H9 (cell line): ENCODE measurements around the gene TBX5. TPM values are rescaled to one million over a fixed set of nuclear protein-coding genes. Genes with fewer than 3 reads are reported as not detected.

Experiments
- DNase-seq: peaks from one replicate; pipeline ENCODE4 v3.0.0-alpha.2; 2017
- H2AFZ ChIP-seq: one replicate; pipeline ENCODE4 v1.6.1; 2013; ENCODE audit warnings: mild to moderate bottlenecking, low read length, control low read depth, moderate library complexity
- H2AK5ac ChIP-seq: 2 replicates; pipeline ENCODE4 v1.6.1; 2013; ENCODE audit warnings: low read length, control low read depth, mixed read lengths; ENCODE audit not compliant: insufficient read length
- H2BK120ac ChIP-seq: one replicate; pipeline ENCODE4 v1.6.1; 2013; ENCODE audit warnings: low read depth, mild to moderate bottlenecking, low read length, control low read depth, inconsistent platforms; ENCODE audit not compliant: poor library complexity, severe bottlenecking
- H2BK12ac ChIP-seq: 2 replicates; pipeline ENCODE4 v1.6.1; 2013; ENCODE audit warnings: low read length, control low read depth, mixed read lengths, low read depth; ENCODE audit not compliant: insufficient read length
- H2BK15ac ChIP-seq: 2 replicates; pipeline ENCODE4 v1.6.1; 2013; ENCODE audit warnings: low read depth, low read length, control low read depth
- H2BK20ac ChIP-seq: one replicate; pipeline ENCODE4 v1.6.1; 2013; ENCODE audit warnings: low read depth, mild to moderate bottlenecking, low read length, control low read depth, inconsistent platforms; ENCODE audit not compliant: poor library complexity, severe bottlenecking
- H2BK5ac ChIP-seq: 2 replicates; pipeline ENCODE4 v1.6.1; 2013; ENCODE audit warnings: low read length, control low read depth, mixed read lengths; ENCODE audit not compliant: insufficient read length
- H3K14ac ChIP-seq: 2 replicates; pipeline ENCODE4 v1.6.1; 2013; ENCODE audit warnings: low read length, control low read depth; ENCODE audit not compliant: insufficient read depth
- H3K18ac ChIP-seq: 2 replicates; pipeline ENCODE4 v1.6.1; 2013; ENCODE audit warnings: low read depth, mild to moderate bottlenecking, mixed read lengths, low read length, control low read depth; ENCODE audit not compliant: insufficient read length
- H3K23ac ChIP-seq: 2 replicates; pipeline ENCODE4 v1.6.1; 2013; ENCODE audit warnings: low read length, control low read depth, mixed read lengths, low read depth; ENCODE audit not compliant: insufficient read length
- H3K23me2 ChIP-seq: 2 replicates; pipeline ENCODE4 v1.6.1; 2013; ENCODE audit warnings: low read depth, mild to moderate bottlenecking, mixed read lengths, low read length, control low read depth; ENCODE audit not compliant: insufficient read length, poor library complexity, severe bottlenecking
- H3K27ac ChIP-seq: 2 replicates; pipeline ENCODE4 v1.5.1; 2013; ENCODE audit warnings: low read length, control low read depth, mixed read lengths, low read depth; ENCODE audit not compliant: insufficient read length
- H3K27me3 ChIP-seq: 2 replicates; pipeline ENCODE4 v1.6.1; 2013; ENCODE audit warnings: low read length, control low read depth, inconsistent platforms; ENCODE audit not compliant: insufficient read depth
- H3K4ac ChIP-seq: 2 replicates; pipeline ENCODE4 v1.6.1; 2013; ENCODE audit warnings: low read depth, mild to moderate bottlenecking, control low read depth, inconsistent platforms, low read length, moderate library complexity
- H3K4me1 ChIP-seq: 2 replicates; pipeline ENCODE4 v1.6.1; 2013; ENCODE audit warnings: low read length, control low read depth, inconsistent platforms; ENCODE audit not compliant: insufficient read depth
- H3K4me2 ChIP-seq: 2 replicates; pipeline ENCODE4 v1.6.1; 2013; ENCODE audit warnings: low read length, control low read depth, mixed read lengths; ENCODE audit not compliant: insufficient read length, insufficient read depth
- H3K56ac ChIP-seq: 2 replicates; pipeline ENCODE4 v1.6.1; 2013; ENCODE audit warnings: low read depth, mild to moderate bottlenecking, mixed read lengths, low read length, control low read depth; ENCODE audit not compliant: insufficient read length
- H3K79me1 ChIP-seq: 2 replicates; pipeline ENCODE4 v1.6.1; 2013; ENCODE audit warnings: low read depth, mild to moderate bottlenecking, moderate library complexity, low read length, control low read depth, inconsistent platforms; ENCODE audit not compliant: insufficient read depth, poor library complexity, severe bottlenecking
- H3K79me2 ChIP-seq: 2 replicates; pipeline ENCODE4 v1.6.1; 2013; ENCODE audit warnings: low read length, control low read depth, inconsistent platforms; ENCODE audit not compliant: insufficient read depth
- H3K9ac ChIP-seq: 2 replicates; pipeline ENCODE4 v1.6.1; 2013; ENCODE audit warnings: low read length, control low read depth, mixed read lengths; ENCODE audit not compliant: insufficient read length; ENCODE audit errors: extremely low read depth
- H3K9me3 ChIP-seq: one replicate; pipeline ENCODE4 v1.6.1; 2013; ENCODE audit warnings: low read depth, low read length, inconsistent platforms; ENCODE audit not compliant: control insufficient read depth
- H3T11ph ChIP-seq: one replicate; pipeline ENCODE4 v1.6.1; 2013; ENCODE audit warnings: mild to moderate bottlenecking, low read length, control low read depth, inconsistent platforms
- H4K20me1 ChIP-seq: one replicate; pipeline ENCODE4 v1.6.1; 2013; ENCODE audit not compliant: control insufficient read depth, insufficient read length, insufficient read depth
- H4K5ac ChIP-seq: 2 replicates; pipeline ENCODE4 v1.6.1; 2013; ENCODE audit warnings: low read depth, mild to moderate bottlenecking, mixed read lengths, low read length, control low read depth; ENCODE audit not compliant: insufficient read length
- H4K8ac ChIP-seq: replicated peaks from 2 replicates; pipeline ENCODE4 v1.6.1; 2013; ENCODE audit warnings: low read length, control low read depth, mixed read lengths, low read depth; ENCODE audit not compliant: insufficient read length
- H4K91ac ChIP-seq: 2 replicates; pipeline ENCODE4 v1.6.1; 2013; ENCODE audit warnings: low read depth, mild to moderate bottlenecking, moderate library complexity, mixed read lengths, low read length, control low read depth; ENCODE audit not compliant: insufficient read length
- H3K27ac Mint-ChIP-seq, 3 experiments: 2 replicates in 2 of 3; 3 replicates in 1 of 3; pipeline ENCODE4 v1.8.0; 2020 to 2021; ENCODE audit warnings: mixed read lengths in 3 of 3, mild to moderate bottlenecking in 1 of 3, moderate library complexity in 1 of 3
- H3K27me3 Mint-ChIP-seq: 2 replicates; pipeline ENCODE4 v1.8.0; 2021; ENCODE audit warnings: low read depth, mild to moderate bottlenecking, moderate library complexity, mixed read lengths
- H3K36me3 Mint-ChIP-seq, 3 experiments: 2 replicates in 2 of 3; 3 replicates in 1 of 3; pipeline ENCODE4 v1.8.0; 2020 to 2021; ENCODE audit warnings: low read depth in 3 of 3, mixed read lengths in 3 of 3; ENCODE audit not compliant: insufficient read depth in 1 of 3
- H3K4me1 Mint-ChIP-seq, 2 experiments: 2 replicates each; pipeline ENCODE4 v1.8.0; 2020; ENCODE audit warnings: mixed read lengths in 2 of 2
- H3K4me3 Mint-ChIP-seq, 2 experiments: 2 replicates in 1 of 2; 3 replicates in 1 of 2; pipeline ENCODE4 v1.8.0; 2020 to 2021; ENCODE audit warnings: mild to moderate bottlenecking in 2 of 2, mixed read lengths in 2 of 2, moderate library complexity in 1 of 2
- H3K9me3 Mint-ChIP-seq, 2 experiments: 2 replicates in 1 of 2; 3 replicates in 1 of 2; pipeline ENCODE4 v1.8.0; 2020; ENCODE audit warnings: mild to moderate bottlenecking in 2 of 2, mixed read lengths in 2 of 2, moderate library complexity in 1 of 2
- CTCF ChIP-seq: fragments of 200-600 bp; sonication (generic); conservative IDR thresholded peaks from 3 replicates; pipeline ENCODE4 v1.8.0; 2021; ENCODE audit warnings: antibody characterized with exemption, mild to moderate bottlenecking
- WGBS: extraction: QIAGEN DNeasy Blood & Tissue Kit; methylation state at CpG from one replicate; pipeline ENCODE4 v1.1.7; 2013; ENCODE audit warnings: missing lambda C conversion rate, low lambda C conversion rate, mixed read lengths; ENCODE audit not compliant: insufficient read length; ENCODE audit errors: extremely low coverage; 5-methylcytosine and 5-hydroxymethylcytosine counted together
- total RNA-seq: library from RNA; stranded (reverse); gene quantifications from 2 replicates; pipeline ENCODE4 v1.2.1, GENCODE V29; 2021

TBX5 gene
- total RNA-seq, 1 experiment from 2014 or later: not detected

- Histone ChIP-seq H3K9ac (no peak overlapping the region), H2BK5ac (no peak overlapping the region), H4K5ac (no peak overlapping the region), H3T11ph (no peak overlapping the region), H3K79me1 (no peaks in the 10 kb centered on the region), H2BK12ac (no peak overlapping the region), H2AK5ac (no peak overlapping the region), H3K4me2 (no peak overlapping the region), H3K27me3 (no peaks in the 10 kb centered on the region), H3K79me2 (no peaks in the 10 kb centered on the region), H3K23ac (no peak overlapping the region), H3K4ac (no peak overlapping the region), H3K4me1 (no peaks in the 10 kb centered on the region), H2BK20ac (no peak overlapping the region), H3K9me3 (no peaks in the 10 kb centered on the region), H3K27ac (no peak overlapping the region), H4K91ac (no peak overlapping the region), H3K18ac (no peak overlapping the region), H3K56ac (no peak overlapping the region), H2BK120ac (no peak overlapping the region), H3K14ac (no peak overlapping the region), H3K23me2 (no peaks in the 10 kb centered on the region), H4K20me1 (no peaks in the 10 kb centered on the region), H4K8ac (no peak overlapping the region), H2AFZ (no peak overlapping the region), H2BK15ac (no peak overlapping the region)
- no CpG with 5 or more reads among the region's 9 CpGs for WGBS
- Mint-ChIP-seq H3K27me3 (peaks cover 9% of the 10 kb centered on the region), H3K4me3 (no peak overlapping the region), H3K27ac (no peak overlapping the region), H3K36me3 (no peaks in the 10 kb centered on the region), H3K4me1 (peaks cover 7 to 10% of the 10 kb centered on the region in 2 experiments), H3K9me3 (no peaks in the 10 kb centered on the region)
- no peak for TF ChIP-seq CTCF
- DNase-seq: no peak
Measured at GRCh38 chr12:114320101-114320500, 85.8 kb downstream of the TBX5 start.
